ENCODE measurements around the gene HNRNPH2. TPM values are rescaled to one million over a fixed set of nuclear protein-coding genes. Genes with fewer than 3 reads are reported as not detected.
A peak's percentile ranks its signal among the peaks of the same experiment; 100 is the strongest.

Gene HNRNPH2, protein sequence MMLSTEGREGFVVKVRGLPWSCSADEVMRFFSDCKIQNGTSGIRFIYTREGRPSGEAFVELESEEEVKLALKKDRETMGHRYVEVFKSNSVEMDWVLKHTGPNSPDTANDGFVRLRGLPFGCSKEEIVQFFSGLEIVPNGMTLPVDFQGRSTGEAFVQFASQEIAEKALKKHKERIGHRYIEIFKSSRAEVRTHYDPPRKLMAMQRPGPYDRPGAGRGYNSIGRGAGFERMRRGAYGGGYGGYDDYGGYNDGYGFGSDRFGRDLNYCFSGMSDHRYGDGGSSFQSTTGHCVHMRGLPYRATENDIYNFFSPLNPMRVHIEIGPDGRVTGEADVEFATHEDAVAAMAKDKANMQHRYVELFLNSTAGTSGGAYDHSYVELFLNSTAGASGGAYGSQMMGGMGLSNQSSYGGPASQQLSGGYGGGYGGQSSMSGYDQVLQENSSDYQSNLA
- 44.3 and 54.6 TPM in 2 replicates for total RNA-seq (2014; rRNA removed; shearing (Covaris generic))

DNA sequence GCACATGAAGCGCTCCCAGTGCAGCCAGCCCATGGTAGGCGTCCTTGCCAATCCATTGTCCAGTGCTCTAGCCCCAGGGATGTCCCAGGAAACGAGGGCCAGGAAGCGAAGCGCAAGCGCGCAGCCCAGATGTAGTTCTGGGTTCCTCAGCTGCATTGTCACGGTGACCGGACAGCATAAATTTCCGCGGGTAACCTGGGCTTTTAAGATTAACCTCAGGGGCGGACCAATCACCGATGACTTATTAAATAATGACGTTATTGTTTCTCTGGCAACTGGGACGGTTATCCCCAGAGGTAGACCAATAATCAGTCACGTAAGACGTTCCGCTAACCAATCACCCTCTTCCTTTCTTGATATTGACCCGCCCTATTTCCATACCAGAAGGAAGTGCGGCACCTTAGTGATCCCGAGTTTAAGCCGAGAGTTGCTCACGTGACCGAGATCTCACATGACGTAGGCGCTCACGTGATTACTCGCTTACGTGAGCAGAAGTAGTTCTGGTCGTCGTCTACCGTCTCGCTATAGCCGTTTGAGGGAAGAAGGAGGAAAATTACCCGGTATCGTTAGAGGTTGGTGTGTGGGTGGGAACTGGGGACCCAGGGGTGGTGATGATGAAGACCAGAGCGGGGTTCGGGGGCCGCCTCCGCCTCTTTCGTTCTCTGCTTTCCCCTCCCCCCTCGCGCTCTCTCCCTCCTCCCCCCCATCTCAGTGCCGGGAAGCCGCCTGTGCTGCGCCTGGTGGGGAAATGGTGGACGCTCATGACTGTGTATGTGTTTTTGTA lies at the start of gene HNRNPH2, which contains the start of gene GLA:
TSS of gene HNRNPH2 (plus strand) at position 475 of the 784 bp plus-strand sequence. CDS start 3,767 bp downstream, outside the sequence.
TSS of gene GLA (minus strand) at position 178 of the 784 bp plus-strand sequence. CDS start at position 156, 22 bp downstream.
- in situ Hi-C loops (cut with HindIII; ENCODE audit: low sequenced_read_pairs): no loop called here
- peak; percentile 98 for DNase-seq (ENCODE audit: low spot score)

DNA sequence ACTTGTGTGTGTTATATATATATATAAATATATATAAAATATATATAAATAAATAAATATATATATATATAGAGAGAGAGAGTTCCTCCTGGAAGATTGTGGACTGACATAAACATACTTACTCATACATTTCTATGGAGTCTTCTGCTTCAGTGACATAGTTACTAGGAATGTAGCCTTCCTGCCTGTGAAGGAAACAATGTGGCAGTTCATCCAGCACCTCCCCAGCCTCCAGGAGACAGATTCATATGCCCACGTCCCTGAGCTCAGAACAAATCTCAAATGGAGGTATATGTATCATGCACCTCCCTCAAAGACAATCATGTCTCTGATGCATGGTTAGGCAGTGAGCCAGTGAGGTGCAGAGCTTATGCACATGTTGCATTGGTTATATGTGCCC lies 48.1 kb upstream of the HNRNPH2 start:
- no peak for DNase-seq (ENCODE audit: low spot score)
- in situ Hi-C loops (cut with HindIII; ENCODE audit: low sequenced_read_pairs): no loop called here

DNA sequence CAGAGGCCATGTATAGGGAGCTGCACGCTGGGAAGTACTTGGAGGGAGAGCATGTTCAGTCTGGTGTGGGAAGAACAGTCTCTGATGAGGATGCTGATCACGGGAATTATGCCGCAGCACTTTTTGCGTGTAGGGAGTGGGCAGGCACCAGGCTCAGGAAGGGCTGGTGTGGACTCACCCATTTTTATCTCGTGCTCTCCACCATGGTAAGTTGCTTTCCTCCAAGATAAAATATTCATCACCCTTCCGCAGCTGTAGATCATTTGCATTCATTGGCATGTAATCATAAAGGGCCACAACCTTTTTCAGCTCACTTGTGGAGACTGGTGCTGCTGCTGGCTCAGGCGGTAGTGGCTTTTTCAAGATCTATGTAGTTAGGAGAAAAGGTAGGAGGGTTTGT lies 47.6 kb upstream of the HNRNPH2 start:
- in situ Hi-C loops (cut with HindIII; ENCODE audit: low sequenced_read_pairs): no loop called here
- DNase-seq (ENCODE audit: low spot score): no peak

DNA sequence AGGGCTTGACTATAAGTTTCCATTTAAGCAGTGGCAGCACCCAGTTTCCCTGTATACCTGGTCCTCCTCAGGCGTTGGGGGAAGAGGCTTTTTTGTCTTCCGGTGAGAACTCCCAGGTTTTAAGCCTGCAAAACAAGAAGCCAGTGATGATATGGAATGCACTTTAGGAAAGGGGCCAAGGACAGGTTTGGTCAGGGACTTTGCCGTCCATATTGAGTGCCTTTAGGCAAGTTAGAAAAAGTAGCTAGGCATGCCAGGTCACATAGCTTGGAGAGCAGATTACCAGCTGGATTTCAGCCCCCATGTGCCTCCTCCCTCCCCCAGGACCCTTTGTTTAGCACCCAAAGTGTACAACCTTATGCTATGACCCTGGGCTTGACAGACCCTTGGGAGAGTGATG lies 45.9 kb upstream of the HNRNPH2 start:
- in situ Hi-C loops (cut with HindIII; ENCODE audit: low sequenced_read_pairs): no loop called here
- no peak for DNase-seq (ENCODE audit: low spot score)

DNA sequence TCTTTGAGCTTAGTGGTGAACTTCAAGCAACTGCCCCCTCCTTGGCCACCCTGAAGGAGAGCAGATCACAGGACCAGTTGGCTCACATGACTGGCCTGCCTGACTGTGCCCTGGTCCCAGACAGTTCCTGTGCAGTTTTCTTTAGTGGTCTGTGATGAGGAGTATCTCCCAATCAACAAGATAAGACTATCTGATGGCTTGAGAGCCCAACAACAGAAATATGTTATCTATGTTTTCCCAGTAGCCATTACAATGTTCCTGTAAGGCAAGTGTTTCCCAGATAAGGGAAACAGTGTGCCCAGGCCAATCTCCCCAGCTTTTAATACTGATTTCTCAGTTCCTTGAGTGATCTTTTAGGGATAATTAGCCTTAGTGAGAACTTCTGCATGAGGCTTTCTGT lies 45.3 kb upstream of the HNRNPH2 start:
- in situ Hi-C loops (cut with HindIII; ENCODE audit: low sequenced_read_pairs): no loop called here
- DNase-seq (ENCODE audit: low spot score): no peak

DNA sequence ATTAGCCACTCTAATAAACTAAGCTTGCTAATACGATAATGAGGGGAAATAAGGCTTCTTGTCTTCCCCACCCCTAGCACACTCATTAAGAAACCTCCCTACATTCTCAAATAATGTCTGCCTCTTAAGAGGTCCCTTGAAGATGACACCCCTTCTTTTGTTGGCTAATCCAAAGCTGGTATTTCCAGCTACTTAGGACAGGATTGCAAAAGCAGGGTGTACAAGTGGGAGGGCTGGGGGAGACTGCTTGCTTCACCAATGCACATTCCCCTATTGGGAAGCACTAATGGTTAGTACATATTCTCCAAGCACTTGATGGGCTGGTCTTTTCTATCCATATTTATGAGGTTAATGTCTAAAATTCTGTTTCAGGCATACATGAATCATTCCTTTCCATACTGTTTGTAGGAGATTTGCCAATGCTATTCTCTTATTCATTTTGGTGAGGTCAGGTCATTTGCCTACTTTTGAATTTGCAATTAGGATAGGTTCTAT lies 42.7 kb upstream of the HNRNPH2 start:
- in situ Hi-C loops (cut with HindIII; ENCODE audit: low sequenced_read_pairs): no loop called here
- DNase-seq (ENCODE audit: low spot score): no peak

DNA sequence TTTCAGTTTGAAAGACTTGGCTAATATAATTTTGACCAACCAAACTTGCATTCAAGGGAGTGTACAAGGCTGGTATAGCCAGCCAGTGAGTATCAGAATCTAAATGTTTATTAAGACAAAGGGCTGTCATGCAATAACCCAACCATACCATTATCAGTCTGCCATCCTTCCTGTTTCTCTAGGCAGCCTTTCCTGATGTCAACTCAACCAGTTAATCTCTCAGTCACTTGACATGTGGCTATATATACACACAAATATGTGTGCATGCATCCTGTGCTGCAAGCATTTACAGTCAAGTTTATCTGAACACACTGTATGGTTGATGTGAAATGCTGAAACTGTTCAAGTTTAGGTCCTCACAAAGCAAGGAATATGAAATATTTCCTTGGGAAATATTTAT lies 39.2 kb upstream of the HNRNPH2 start:
- no peak for DNase-seq (ENCODE audit: low spot score)
- in situ Hi-C loops (cut with HindIII; ENCODE audit: low sequenced_read_pairs): no loop called here

DNA sequence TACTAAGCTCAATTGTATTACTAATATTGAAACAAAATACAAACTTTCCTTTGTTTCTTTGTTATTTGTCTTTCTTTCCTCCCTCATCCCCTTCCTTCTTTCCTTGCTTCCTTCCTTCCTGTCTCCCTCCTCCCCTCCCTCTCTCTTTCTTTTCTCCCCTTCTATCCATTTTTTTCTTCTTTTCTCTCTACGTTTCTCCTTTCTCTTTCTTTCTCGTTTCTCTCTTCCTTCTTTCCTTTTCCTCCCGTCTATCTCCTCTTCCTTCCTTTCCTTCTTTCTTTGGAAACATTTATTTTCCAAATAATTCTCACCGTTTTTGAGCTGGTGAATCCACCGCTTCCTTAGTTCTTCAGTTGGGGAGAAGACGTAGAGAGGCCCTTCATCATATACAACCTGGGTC lies 38.3 kb upstream of the HNRNPH2 start:
- in situ Hi-C loops (cut with HindIII; ENCODE audit: low sequenced_read_pairs): no loop called here
- no peak for DNase-seq (ENCODE audit: low spot score)

DNA sequence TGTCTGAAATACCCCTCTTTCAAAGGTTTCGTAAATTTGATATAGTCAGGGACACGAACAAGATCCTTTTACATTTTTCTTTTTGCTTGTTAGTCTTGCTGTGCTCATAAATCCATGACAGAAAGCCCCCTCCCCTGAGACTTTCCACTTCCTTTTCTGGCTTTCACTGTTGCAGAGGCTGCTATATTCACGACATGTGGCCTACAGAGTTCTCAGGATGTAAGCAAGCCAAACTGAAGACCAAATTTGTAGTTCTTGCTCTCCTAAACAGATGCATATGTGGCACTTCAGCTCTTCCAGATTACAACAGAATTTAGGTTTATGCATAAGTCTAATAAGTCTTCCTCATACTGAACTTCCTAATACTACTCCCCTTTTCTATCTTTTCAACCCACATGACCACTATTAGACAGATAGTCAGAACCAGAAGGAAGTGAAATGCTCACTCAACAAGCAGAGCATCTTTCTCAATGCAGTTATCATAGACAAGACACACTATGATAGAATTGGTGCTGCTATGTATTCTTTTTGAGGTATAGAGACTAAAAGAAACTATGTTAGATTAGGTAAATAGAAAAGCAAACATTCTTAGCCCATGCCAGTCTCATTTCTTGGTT lies 37.0 kb upstream of the HNRNPH2 start:
- in situ Hi-C loops (cut with HindIII; ENCODE audit: low sequenced_read_pairs): no loop called here
- DNase-seq (ENCODE audit: low spot score): no peak

DNA sequence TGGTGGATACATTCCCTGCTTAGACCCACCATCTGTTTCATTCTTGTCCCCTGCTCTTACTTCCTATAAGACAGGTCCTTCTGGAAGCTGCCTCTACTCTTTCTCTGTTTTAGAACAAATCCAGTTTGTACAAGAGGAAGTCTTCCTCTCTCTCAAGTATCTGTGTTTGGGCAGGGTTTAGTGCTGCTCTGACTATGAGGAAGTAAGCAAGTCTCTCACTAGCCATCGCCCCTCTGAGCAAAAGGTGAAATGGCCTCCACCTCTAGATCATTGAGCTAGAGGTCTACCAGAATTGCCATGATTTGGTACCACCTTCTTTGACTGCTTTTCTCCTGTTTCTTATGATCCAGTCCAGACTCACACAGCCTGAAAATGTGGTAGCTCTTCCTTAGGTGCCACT lies 30.5 kb upstream of the HNRNPH2 start:
- in situ Hi-C loops (cut with HindIII; ENCODE audit: low sequenced_read_pairs): no loop called here
- no peak for DNase-seq (ENCODE audit: low spot score)

DNA sequence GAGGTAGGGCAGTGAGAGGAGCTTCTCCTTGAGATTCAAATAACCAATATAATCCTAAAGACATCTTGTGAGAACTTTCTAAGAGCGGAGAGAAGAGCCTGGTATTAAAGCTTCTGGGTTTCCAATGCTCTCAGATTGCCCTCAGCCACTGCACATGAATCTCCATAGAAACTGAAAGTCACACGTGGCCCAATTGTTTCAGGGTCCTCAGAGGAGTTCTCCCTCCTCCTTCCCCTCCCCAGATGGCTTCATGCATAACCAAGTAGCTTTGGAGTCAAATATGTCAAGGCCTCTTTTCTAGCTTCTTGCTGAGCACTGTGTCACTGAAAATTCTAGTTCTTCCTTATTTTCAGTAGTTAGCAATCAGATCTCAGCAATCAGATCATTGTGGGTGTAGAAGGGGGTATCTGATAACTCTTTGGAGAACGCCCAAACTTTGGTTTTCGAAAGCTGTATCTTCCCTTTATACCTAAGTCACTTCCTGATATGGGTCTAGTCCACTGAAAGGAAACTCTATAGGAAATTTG lies 24.3 kb upstream of the HNRNPH2 start:
- DNase-seq (ENCODE audit: low spot score): no peak
- in situ Hi-C loops (cut with HindIII; ENCODE audit: low sequenced_read_pairs): no loop called here

DNA sequence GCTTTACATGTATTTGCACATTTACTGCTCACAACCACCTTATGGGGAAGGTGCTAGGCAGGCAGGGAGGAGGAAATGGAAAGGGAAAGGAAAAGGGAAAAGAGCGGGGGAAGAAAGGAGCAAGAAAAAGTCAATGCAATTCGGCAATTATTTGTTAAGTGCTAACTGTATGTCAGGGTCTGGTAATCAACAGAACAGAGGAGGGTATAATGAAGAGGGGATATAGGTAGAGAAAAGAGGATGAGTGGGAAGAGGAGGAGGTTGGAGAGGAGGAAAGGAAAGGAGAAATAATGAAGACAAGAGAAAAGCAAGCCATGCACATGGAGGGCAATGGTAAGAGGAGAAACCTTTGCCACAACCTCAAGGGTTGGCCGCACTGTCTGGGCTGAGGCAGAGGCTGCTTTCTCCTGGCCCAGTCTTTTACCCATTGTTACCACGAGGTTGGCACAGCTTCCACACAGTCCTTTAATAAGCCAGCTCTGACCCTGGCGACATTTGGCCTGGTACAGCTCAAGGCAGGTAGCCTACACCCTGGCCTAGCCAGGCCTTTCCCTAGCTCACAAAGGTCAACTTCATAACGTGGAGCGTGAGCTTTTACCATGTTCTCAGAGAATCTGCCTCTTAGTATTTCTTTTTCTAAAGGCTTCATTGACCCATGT lies 22.9 kb upstream of the HNRNPH2 start:
- in situ Hi-C loops (cut with HindIII; ENCODE audit: low sequenced_read_pairs): no loop called here

DNA sequence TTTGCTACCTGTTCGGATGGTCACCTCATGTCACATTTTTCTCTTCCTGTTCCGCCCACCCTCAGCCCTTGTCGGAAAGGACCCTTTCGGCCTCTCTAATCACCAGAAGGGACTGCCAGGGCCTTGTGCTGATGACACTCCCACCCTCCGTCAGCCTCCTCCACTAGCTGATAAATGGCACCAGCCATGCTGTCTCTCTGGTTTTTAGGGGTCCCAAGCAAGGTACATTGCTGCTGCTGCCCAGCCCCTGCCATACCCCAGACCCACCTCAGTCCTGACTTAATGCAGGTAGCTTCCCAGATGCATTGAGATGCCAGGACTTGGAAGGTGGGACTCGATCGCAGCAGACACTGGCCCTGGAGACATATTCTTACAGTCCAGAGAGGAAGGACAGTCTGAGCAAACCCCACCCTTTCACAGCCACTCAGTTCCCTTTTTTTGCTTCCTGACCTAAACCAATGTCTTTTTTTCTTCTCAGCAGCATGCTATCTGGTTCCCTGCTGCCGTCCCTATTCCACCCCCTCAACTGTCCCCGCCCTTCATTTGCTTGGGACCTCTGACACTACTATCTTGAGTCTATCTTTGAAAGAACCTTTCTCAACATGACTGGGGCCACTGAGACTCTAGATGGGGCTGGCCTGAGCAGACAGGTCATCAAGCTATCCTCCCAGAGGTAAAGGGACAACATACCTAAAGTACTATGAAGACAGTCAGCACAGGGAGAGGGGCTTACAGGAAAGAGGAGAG lies 22.1 kb upstream of the HNRNPH2 start, which contains the start of gene BTK:
TSS of gene BTK (minus strand) at position 397 of the 747 bp plus-strand sequence. CDS start 10,907 bp downstream, outside the sequence.
- DNase-seq (ENCODE audit: low spot score): no peak
- in situ Hi-C loops (cut with HindIII; ENCODE audit: low sequenced_read_pairs): no loop called here

More for the DNA sequence above, 22.9 kb upstream of the HNRNPH2 start:
- DNase-seq (ENCODE audit: low spot score): no peak

DNA sequence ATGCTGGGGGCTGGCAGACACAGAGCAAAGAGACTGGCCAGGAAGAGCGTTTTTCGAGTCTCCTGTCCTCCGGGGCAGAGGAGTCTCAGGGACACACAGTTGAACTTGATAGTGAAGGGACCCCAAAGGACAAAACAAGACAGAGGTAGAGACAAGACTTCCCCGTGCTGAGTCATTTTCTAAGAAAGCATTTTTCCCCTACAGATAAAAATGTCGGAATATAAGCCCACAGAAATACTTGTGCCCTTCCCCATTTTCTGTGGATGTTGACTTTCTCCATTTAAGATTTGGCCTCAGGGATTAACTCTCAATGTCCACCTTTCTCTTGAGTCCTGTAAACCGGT lies 21.5 kb upstream of the HNRNPH2 start:
- in situ Hi-C loops (cut with HindIII; ENCODE audit: low sequenced_read_pairs): no loop called here

DNA sequence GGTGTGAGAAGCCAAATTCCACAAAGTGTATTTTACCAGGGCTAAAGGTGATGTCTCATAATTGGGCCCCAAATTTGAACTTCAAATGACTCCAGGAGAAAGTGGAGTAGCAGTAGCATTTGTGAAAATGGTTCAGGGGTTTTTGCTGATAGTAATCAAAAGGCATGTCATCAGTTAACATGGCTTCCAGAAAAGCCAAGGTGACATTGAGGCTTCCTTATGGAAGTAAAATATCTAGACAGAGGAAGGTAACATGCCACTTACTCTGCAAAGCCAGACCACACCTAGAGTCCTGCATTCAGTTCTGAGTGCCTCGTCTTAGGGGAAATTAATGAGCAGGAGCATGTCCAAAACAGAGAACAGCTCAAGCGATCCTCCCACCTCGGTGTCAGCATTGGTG lies 19.4 kb upstream of the HNRNPH2 start:
- in situ Hi-C loops (cut with HindIII; ENCODE audit: low sequenced_read_pairs): no loop called here
- DNase-seq (ENCODE audit: low spot score): no peak

More for the DNA sequence above, 21.5 kb upstream of the HNRNPH2 start:
- DNase-seq (ENCODE audit: low spot score): no peak

DNA sequence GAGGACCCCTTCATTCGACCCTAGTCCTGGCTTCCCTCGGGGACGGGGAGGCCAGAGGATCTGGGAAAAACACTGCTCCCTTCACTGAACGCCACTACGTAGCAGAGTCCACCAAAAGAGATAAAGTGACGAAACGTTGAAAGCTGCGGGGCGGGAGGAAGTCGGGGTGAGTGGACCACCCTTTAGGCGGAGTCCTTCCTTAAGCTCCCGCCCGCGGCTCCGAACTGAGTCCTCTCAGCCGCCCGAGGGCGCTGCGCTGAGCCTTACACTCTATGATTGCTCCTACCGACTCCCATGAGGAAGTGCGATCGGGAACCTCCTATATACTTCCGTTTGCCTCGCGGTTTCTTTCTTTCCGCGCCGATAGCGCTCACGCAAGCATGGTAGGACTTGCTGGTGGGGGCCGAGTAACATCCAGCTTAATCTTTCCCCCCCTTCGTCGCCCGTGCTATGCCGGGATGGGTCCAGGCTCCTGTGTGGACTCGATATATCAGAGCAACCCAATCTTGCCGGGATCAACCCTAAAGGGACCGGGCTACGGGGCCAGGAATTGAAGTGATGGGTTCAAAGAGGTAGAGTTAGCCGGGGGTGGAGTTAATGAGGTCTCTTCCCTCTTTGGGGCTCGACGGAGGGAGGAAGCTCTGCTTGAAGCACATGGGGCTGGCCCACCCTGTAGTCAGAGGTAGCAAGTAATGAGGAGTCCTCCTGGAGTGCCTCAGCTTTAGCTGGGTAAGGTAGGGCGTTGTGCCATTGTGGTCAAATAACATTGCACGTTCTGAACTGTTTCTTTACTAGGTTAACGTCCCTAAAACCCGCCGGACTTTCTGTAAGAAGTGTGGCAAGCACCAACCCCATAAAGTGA lies 17.1 kb upstream of the HNRNPH2 start, which contains the start of gene RPL36A:
TSS of gene RPL36A (plus strand) at position 348 of the 862 bp plus-strand sequence. CDS start at position 381, 33 bp downstream.
- peak; percentile 88 for DNase-seq (ENCODE audit: low spot score)

DNA sequence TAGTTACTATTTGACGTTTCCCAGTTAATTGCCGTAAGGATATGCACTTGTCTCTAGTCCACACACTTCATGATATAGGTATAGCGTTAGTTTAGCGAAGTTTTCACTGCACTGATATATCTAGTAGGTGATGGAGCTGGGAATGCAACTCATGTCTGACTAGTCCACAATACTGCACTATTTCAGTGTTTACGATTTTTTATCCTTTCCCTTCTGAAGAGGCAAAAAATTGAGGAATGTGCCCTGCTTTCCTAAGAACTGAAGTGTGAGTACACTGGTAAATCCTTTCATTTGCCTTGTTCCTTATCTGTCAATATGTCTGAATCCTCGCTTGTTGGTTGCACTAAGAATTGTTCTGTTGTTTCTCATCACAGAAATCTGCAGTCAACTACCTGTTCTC lies 16.2 kb upstream of the HNRNPH2 start:
- in situ Hi-C loops (cut with HindIII; ENCODE audit: low sequenced_read_pairs): no loop called here

More for the DNA sequence above, 17.1 kb upstream of the HNRNPH2 start, which contains the start of gene RPL36A:
- in situ Hi-C loops (cut with HindIII; ENCODE audit: low sequenced_read_pairs): no loop called here

More for the DNA sequence above, 16.2 kb upstream of the HNRNPH2 start:
- DNase-seq (ENCODE audit: low spot score): no peak

Measured in G401 (cell line).